Measurements from ENCODE around the gene SUPT4H1.
A peak's percentile ranks its signal among the peaks of the same experiment; 100 is the strongest.

SUPT4H1 gene

GRCh38 chr17:58339755-58340404 lies 12.1 kb downstream of the SUPT4H1 start:
- no peak for DNase-seq (ENCODE audit: low read depth)

- peak; percentile 75 for DNase-seq (ENCODE audit: low read depth)
Measured at GRCh38 chr17:58338841-58339754, 12.9 kb downstream of the SUPT4H1 start.

DNA sequence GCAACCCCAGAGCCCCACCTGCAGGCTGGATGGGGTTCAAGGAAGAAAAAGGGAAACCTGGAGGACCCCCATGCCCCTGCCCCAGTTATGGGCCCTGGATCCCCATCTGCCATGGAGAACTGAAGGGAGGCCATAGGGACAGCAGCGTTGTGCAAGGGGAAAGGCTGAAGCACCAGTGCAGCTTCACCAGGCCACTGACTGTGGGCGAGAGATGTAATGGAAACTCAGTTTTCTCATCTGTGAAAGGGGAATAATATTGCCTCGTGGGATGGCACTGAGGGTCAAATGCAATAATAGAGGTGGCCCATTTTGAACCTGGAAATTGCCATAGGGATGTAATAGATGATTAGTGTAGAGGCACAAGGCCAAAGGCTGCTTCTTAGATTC lies 13.6 kb downstream of the SUPT4H1 start:
- DNase-seq (ENCODE audit: low read depth): no peak

- peak; percentile 90 for DNase-seq (ENCODE audit: low read depth)
Measured at GRCh38 chr17:58337600-58338453, 14.2 kb downstream of the SUPT4H1 start.

DNA sequence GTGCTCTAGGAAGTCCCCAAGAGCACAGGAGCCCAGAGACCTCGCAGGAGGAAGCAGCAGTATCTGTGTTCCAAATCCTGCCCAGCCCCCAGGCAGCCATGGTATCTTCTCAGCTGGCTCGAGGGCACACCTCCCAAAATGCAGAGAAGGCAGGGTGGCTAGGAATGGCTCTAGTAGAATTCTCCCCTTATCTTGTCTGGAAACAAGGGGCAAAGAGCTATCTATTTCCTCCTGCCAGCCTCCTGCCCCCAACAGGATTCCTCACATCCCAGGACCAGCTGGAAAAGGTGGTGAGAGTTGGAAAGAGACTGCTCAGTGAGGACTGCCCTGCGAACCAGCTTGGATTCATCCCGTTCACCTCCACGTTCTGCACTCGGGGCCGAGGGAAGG lies 14.8 kb downstream of the SUPT4H1 start:
- no peak for DNase-seq (ENCODE audit: low read depth)

- no peak for DNase-seq (ENCODE audit: low read depth)
Measured at GRCh38 chr17:58336456-58337209, 15.4 kb downstream of the SUPT4H1 start.

- DNase-seq (ENCODE audit: low read depth): peak; percentile 64
Measured at GRCh38 chr17:58335779-58336455, 16.1 kb downstream of the SUPT4H1 start.

- DNase-seq (ENCODE audit: low read depth): no peak
Measured at GRCh38 chr17:58335061-58335731, 16.8 kb downstream of the SUPT4H1 start.

DNA sequence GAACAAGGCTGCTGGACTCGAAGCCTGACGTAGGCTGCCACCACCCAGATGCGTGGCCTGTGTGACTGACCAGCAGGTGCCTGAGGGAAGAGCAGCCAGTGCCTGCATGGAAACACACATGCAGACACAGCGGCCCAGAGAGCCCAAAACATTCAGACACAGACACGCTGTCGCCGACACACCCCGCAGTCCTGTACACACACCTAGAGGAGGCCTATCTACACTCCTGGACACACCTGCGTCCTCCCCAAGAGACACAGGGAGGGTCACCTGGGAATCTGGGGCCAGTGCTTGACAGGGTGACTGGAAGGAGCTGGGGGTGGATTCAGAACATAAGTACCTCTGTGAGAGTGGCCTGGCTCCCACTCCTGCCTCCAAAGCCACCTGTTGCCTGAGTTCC lies 17.3 kb downstream of the SUPT4H1 start:
- no peak for DNase-seq (ENCODE audit: low read depth)

- DNase-seq (ENCODE audit: low read depth): no peak
Measured at GRCh38 chr17:58334256-58334655, 17.7 kb downstream of the SUPT4H1 start.

GRCh38 chr17:58333736-58334207 lies 18.2 kb downstream of the SUPT4H1 start:
- DNase-seq (ENCODE audit: low read depth): no peak

DNA sequence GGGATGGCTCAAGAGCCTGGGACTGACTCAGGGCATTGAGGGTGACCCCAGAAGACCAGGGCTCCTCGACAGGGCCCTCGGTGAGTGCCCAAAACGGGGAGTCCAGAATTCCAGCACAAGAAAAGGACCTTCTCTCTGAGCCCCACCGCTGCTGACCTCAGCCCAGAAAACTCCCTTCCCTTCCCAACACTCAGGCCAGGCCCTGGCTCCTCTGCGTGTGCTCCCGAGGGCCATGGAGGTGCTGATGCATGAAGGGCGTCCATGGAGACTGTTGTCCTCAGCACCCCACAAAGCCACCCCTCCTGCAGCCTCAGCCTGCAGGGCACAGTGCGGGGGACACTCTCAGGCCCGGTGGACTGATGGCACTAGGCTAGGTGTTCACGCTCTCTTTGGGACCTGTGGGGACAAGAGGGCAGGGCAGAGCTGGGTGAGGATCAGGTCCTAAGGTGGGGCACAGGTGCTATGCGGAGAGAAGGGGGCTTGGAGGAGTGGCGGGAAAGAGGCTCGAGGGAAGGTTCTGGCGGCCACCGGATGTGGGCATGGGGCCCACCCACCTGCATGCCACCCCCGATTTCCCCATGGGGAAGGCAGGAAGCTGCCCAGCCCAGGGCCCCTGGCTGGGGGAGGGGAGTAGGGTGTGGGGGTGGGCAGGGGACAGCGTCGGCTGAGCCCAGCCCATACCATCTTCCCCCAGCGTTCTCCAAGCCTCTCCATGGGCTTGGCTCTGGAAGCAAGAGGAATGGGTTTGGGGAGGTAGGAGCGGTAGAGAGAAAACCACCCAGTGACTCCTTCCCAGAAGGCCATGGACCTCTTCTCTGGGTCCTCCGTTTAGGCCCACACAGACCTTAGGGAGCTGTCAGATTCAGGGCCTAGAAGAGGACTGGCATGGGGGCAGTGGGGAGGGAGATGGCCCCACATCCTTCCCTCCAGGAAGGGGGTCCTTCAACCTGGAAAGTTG lies 18.9 kb downstream of the SUPT4H1 start:
- DNase-seq (ENCODE audit: low read depth): peak; percentile 67

DNA sequence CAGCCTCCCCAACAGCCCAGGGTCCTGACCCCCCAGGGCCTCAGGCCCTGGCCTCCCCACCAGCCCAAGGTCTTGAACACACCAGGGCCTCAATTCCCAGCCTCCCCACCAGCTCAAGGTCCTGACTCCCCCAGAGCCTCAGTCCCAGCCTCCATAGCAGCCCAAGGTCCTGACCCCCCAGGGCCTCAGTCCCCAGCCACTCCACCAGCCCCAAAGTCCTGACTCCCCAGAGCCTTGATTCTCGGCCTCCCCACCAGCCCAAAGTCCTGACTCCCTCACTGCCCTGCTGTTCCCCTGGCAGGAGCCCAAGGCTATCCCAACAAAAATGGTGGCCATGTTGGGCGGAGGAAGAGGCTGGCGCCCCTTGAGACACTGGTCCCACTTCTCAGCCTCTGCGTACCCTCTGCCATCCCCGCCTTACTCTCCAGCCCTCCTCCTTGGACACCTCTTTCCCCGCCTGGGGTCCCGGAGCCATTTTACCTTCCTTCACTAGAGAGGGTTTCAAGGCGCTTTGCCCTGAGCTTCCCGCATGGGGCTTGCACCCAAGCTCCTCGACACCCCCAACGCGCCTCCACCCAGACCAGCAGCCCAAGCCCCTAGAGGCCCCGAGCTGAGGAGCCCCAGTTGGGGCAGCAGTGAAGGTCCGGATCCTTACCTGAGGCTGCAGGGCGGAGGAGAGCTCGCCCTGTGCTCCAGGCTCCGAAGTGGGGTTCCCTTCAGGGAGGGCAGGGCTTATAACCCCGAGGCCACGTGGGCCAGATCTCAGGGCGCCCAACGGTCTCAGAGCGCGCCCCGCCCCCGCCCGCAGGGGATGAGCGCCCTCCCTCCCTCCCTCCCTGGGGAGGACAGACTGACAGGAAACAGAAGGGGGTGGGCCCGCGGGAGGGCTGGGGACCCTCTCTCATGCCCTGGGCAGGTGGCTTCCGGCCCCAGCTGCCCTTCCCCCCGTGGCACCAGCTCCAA lies 19.9 kb downstream of the SUPT4H1 start:
- peak; percentile 91 for DNase-seq (ENCODE audit: low read depth)

DNA sequence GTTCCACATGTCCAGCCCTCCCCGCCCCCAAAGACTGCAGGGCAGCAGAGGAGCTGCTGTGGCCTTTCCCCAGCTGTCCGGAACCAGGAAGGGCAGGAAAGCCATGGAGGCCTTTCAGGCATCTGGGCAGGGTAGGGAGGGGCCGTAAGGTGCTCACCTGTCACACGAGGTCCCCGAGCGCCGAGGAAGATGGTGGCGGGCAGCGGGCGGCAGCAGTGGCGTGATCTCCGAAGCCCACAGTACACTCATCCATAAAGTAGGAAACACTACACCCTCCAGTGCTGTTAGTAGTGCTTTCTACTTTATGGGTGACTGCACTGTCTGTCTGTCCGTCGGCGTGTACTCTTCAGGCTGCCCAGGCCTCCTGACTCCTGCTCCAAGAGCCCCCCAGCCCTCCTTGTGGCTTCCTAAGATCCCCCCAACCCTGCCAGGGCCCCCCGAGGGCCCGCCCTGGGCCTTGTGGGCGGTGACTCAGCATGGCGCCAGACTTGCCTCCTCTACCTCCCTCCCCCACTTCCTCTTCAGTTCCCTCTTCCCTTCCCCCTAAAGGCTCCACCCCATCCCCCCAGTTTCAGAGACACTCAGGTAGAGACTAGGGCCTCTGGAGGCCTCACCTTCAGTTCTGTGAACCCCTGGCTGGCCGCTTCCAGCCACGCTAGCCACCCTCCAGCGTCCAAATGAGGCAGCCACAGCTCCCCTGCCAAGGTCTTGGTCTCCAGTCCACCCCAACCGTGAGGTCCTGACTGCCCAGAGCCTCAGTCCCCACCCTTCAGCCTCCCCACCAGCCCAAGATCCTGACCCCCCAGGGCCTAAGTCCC lies 20.8 kb downstream of the SUPT4H1 start:
- DNase-seq (ENCODE audit: low read depth): peak; percentile 83

DNA sequence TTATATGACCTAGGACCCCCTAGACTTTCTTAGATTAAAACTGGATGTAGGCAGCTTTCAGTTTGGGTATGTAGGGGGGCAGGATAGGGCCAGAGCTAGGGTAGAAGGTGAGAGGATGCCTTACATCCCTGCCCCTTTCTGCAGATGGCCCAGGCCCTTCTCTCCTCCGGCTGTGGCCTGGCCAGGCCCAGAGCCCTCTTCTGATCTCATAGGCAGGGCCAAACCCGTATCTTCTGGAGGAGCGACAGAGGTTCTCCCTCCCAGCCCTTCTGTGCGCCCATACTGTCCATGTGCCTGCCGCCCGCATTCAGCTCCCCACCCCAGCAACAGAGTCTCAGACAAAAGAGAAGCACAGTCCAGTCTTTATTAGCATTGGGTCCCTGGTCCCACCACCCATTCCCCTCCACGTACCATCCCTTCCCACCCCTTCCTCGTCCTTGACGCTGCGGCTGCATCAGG lies 21.4 kb downstream of the SUPT4H1 start:
- DNase-seq (ENCODE audit: low read depth): peak; percentile 39

- peak; percentile 51 for DNase-seq (ENCODE audit: low read depth)
Measured at GRCh38 chr17:58329810-58330537, 22.0 kb downstream of the SUPT4H1 start.
